Spleen (tissue), 7 donors: ENCODE results near the gene FAM184A.

Experiments
- CTCF ChIP-seq, 11 experiments: fragments of 200-600 bp in 7 of 11; fragments of 450-650 bp in 4 of 11; sonication (generic) in 4 of 11; IDR thresholded peaks in 8 of 11; conservative IDR thresholded peaks in 3 of 11; 1 replicate in 7 of 11; 2 replicates in 4 of 11; pipeline versions ENCODE4 v1.4.0 to v1.8.0; 2016 to 2021; ENCODE audit warnings: antibody characterized with exemption in 11 of 11, inconsistent platforms in 4 of 11, mild to moderate bottlenecking in 1 of 11
- POLR2A ChIP-seq, 3 donors: fragments of 450-650 bp; IDR thresholded peaks; one replicate each; pipeline ENCODE4 v1.5.1; 2017; ENCODE audit warnings: antibody characterized with exemption in 3 of 3, mild to moderate bottlenecking in 1 of 3
- POLR2AphosphoS5 ChIP-seq, 3 donors: sonication (generic); formaldehyde crosslinking; IDR thresholded peaks; one replicate each; pipeline ENCODE4 v1.5.1; 2017; ENCODE audit warnings: antibody characterized with exemption in 3 of 3
- donor health status: DM: no; HTN: no; CAD: no; lungs with moderate emphysema.
- donor health status: DM: no; HTN: no; CAD: no.
- donor health status: DM: no; HTN: no; CAD: no.

- no peak for TF ChIP-seq POLR2AphosphoS5 (IDR thresholded peaks at IDR 0.05)
- TF ChIP-seq CTCF (IDR thresholded peaks at IDR 0.05 in 8 of 11, conservative IDR thresholded peaks at IDR 0.05 in 3 of 11), result peak in 5 of 11 experiments; percentile 12 to 26 (median 18)
- TF ChIP-seq POLR2A (IDR thresholded peaks at IDR 0.05), result no peak
Observed at GRCh38 chr6:119077643-119078375, 655 bp downstream of the FAM184A start.
